Right cardiac atrium (tissue), 5 donors: ENCODE data around the gene CDS1. TPM values are rescaled to one million over a fixed set of nuclear protein-coding genes. Genes with fewer than 3 reads are reported as not detected.

Experiments
- ATAC-seq, 2 donors: fragments of 200-7000 bp; cut with Tn5 transposase; one replicate each; pipeline versions ENCODE4 v1.8.0 to v1.9.1; 2020; ENCODE audit warnings: moderate library complexity in 2 of 2, mild to moderate bottlenecking in 1 of 2
- DNase-seq, 3 donors: peaks; one replicate each; pipeline ENCODE4 v3.0.0-alpha.2; 2020
- H3K27ac ChIP-seq: one replicate; pipeline ENCODE4 v1.5.1; 2013; ENCODE audit warnings: mild to moderate bottlenecking, low read length, control low read depth, moderate library complexity
- H3K27me3 ChIP-seq: one replicate; pipeline ENCODE4 v1.6.1; 2013; ENCODE audit not compliant: control insufficient read depth, insufficient read depth
- H3K4me1 ChIP-seq: one replicate; pipeline ENCODE4 v1.6.1; 2013; ENCODE audit warnings: low read length; ENCODE audit not compliant: control insufficient read depth, insufficient read depth
- H3K4me3 ChIP-seq: one replicate; pipeline ENCODE4 v1.5.1; 2013; ENCODE audit warnings: low read length, control low read depth
- H3K9me3 ChIP-seq: one replicate; pipeline ENCODE4 v1.6.1; 2013; ENCODE audit warnings: low read length; ENCODE audit not compliant: control insufficient read depth
- WGBS: extraction: QIAGEN DNeasy Blood & Tissue Kit; methylation state at CpG from one replicate; pipeline ENCODE4 v1.1.7; 2013; 5-methylcytosine and 5-hydroxymethylcytosine counted together
- intact Hi-C, 4 donors: fragments of 100-400 bp; cut with DNase I; formaldehyde crosslinking; loops; one replicate each; pipeline versions ENCODE4 v1.11.0 to v1.14.0; 2022 to 2023
- polyA plus RNA-seq: library from polyadenylated mRNA; stranded (reverse); fragments of 200-250 nt; gene quantifications from one replicate; pipeline ENCODE4 v1.2.3, GENCODE V29; 2013
- total RNA-seq, 4 donors: library from RNA; stranded (reverse); fragmentation: NEBNext Ultra II Directional; extraction: Animal tissue kit (Norgen Biotek cat#: 25700); gene quantifications; one replicate each; pipeline ENCODE4 v1.2.1, GENCODE V29; 2021
- donor health status: healthy with polysubstance abuse.
- donor health status: DM: no; HTN: yes; CAD: no.
- donor health status: DM: no; HTN: no; CAD: no.
- donor health status: DM: no; HTN: yes; CAD: no; lungs with severe emphysema.
- donor health status: DM: yes; HTN: yes; CAD: no.

CDS1 gene
- total and polyA plus RNA-seq, 5 donors, result 0.14 to 0.49 (median 0.25) TPM

GRCh38 chr4:84574069-84574720 is 8.7 kb upstream of the CDS1 start:
- DNase-seq, result no peak
- Histone ChIP-seq H3K4me3 (no peak overlapping the region), H3K27ac (no peak overlapping the region), H3K27me3 (no peaks in the 10 kb centered on the region), H3K9me3 (no peaks in the 10 kb centered on the region), H3K4me1 (no peaks in the 10 kb centered on the region)
- intact Hi-C loops, result loop anchor here in 1 of 4 donors (10.0 kb wide), 1 partner anchor 401 kb away; no protein-coding TSS in a partner anchor
- 70% methylated on average over 6 of the region's 6 CpGs for WGBS
- no peak for ATAC-seq

GRCh38 chr4:84578540-84579402 is 4.2 kb upstream of the CDS1 start:
- Histone ChIP-seq H3K27ac (no peak overlapping the region), H3K27me3 (no peaks in the 10 kb centered on the region), H3K9me3 (no peaks in the 10 kb centered on the region), H3K4me1 (peaks cover 3% of the 10 kb centered on the region), H3K4me3 (no peak overlapping the region)
- DNase-seq, result no peak
- ATAC-seq, result no peak
- intact Hi-C loops, result loop anchor here in 1 of 4 donors (10.0 kb wide), 1 partner anchor 396 kb away; no protein-coding TSS in a partner anchor
- WGBS, result 66% methylated on average over 4 of the region's 4 CpGs

GRCh38 chr4:84579403-84579776 is 3.5 kb upstream of the CDS1 start:
- Histone ChIP-seq H3K27me3 (no peaks in the 10 kb centered on the region), H3K4me3 (no peak overlapping the region), H3K9me3 (no peaks in the 10 kb centered on the region), H3K27ac (no peak overlapping the region), H3K4me1 (peaks cover 3% of the 10 kb centered on the region)
- WGBS, result 49% methylated on average over 4 of the region's 4 CpGs
- no peak for DNase-seq
- intact Hi-C loops, result loop anchor here in 1 of 4 donors (10.0 kb wide), 1 partner anchor 395 kb away; no protein-coding TSS in a partner anchor
- ATAC-seq, result no peak

- H3K27me3 ChIP-seq, result no peaks in the 10 kb centered on the region
- H3K27ac ChIP-seq, result peak overlapping the region; percentile 25
- intact Hi-C loops, result no loop called here
Measured at GRCh38 chr4:84582302-84582987, 482 bp upstream of the CDS1 start.

GRCh38 chr4:84583876-84584380 is 1.0 kb downstream of the CDS1 start:
- no peak for ATAC-seq
- Histone ChIP-seq H3K27me3 (no peaks in the 10 kb centered on the region), H3K4me3 (peak overlapping the region; percentile 75), H3K4me1 (peaks cover 3% of the 10 kb centered on the region), H3K9me3 (no peaks in the 10 kb centered on the region), H3K27ac (no peak overlapping the region)
- DNase-seq, result no peak
- 15% methylated on average over 16 of the region's 16 CpGs for WGBS
- intact Hi-C loops, result no loop called here

More at GRCh38 chr4:84582302-84582987, 482 bp upstream of the CDS1 start:
- WGBS, result 2% methylated on average over 56 of the region's 56 CpGs
- Histone ChIP-seq H3K9me3 (no peaks in the 10 kb centered on the region), H3K4me3 (peak overlapping the region; percentile 75), H3K4me1 (peaks cover 3% of the 10 kb centered on the region)
- ATAC-seq (peak; percentile 95 to 96), DNase-seq (peak; percentile 77 to 92 (median 92))

- intact Hi-C loops, result no loop called here
- H3K27ac ChIP-seq, result no peak overlapping the region
- ATAC-seq (no peak), DNase-seq (no peak)
- H3K9me3 ChIP-seq, result no peaks in the 10 kb centered on the region
- no peak overlapping the region for H3K4me3 ChIP-seq
- H3K4me1 ChIP-seq, result peaks cover 3% of the 10 kb centered on the region
- H3K27me3 ChIP-seq, result no peaks in the 10 kb centered on the region
Measured at GRCh38 chr4:84585251-84585650, 2.3 kb downstream of the CDS1 start.

- WGBS, result 63% methylated on average over 2 of the region's 2 CpGs
- H3K4me1 ChIP-seq, result no peaks in the 10 kb centered on the region
- intact Hi-C loops, result no loop called here
- ATAC-seq (no peak), DNase-seq (no peak)
- H3K4me3 ChIP-seq, result no peak overlapping the region
- no peak overlapping the region for H3K27ac ChIP-seq
- no peaks in the 10 kb centered on the region for H3K27me3 ChIP-seq
- H3K9me3 ChIP-seq, result no peaks in the 10 kb centered on the region
Measured at GRCh38 chr4:84594724-84595123, 11.8 kb downstream of the CDS1 start.

- intact Hi-C loops, result no loop called here
- ATAC-seq, result no peak
- H3K4me1 ChIP-seq, result no peaks in the 10 kb centered on the region
- DNase-seq, result no peak
- H3K4me3 ChIP-seq, result no peak overlapping the region
- no peak overlapping the region for H3K27ac ChIP-seq
- no peaks in the 10 kb centered on the region for H3K27me3 ChIP-seq
- no peaks in the 10 kb centered on the region for H3K9me3 ChIP-seq
- WGBS, result 75% methylated on average over 4 of the region's 4 CpGs
Measured at GRCh38 chr4:84596826-84597225, 13.9 kb downstream of the CDS1 start.

- H3K4me1 ChIP-seq, result no peaks in the 10 kb centered on the region
- H3K4me3 ChIP-seq, result no peak overlapping the region
- no peaks in the 10 kb centered on the region for H3K9me3 ChIP-seq
- intact Hi-C loops, result no loop called here
- DNase-seq, result no peak
- H3K27ac ChIP-seq, result no peak overlapping the region
- ATAC-seq, result no peak
- 73% methylated on average over 4 of the region's 4 CpGs for WGBS
- no peaks in the 10 kb centered on the region for H3K27me3 ChIP-seq
Measured at GRCh38 chr4:84597450-84597849, 14.5 kb downstream of the CDS1 start.

- intact Hi-C loops, result no loop called here
- 88% methylated on average over 1 of the region's 1 CpG for WGBS
- ATAC-seq, result no peak
- no peak for DNase-seq
- no peak overlapping the region for H3K27ac ChIP-seq
- no peak overlapping the region for H3K4me3 ChIP-seq
- no peaks in the 10 kb centered on the region for H3K9me3 ChIP-seq
- no peaks in the 10 kb centered on the region for H3K27me3 ChIP-seq
- H3K4me1 ChIP-seq, result no peaks in the 10 kb centered on the region
Measured at GRCh38 chr4:84606645-84607044, 23.7 kb downstream of the CDS1 start.

- Histone ChIP-seq H3K4me3 (no peak overlapping the region), H3K27ac (no peak overlapping the region), H3K27me3 (no peaks in the 10 kb centered on the region), H3K4me1 (no peaks in the 10 kb centered on the region), H3K9me3 (no peaks in the 10 kb centered on the region)
- DNase-seq, result no peak
- no peak for ATAC-seq
- 70% methylated on average over 3 of the region's 3 CpGs for WGBS
- intact Hi-C loops, result no loop called here
Measured at GRCh38 chr4:84611531-84611930, 28.6 kb downstream of the CDS1 start.
